RWPE1 (cell line): ENCODE measurements around the gene SPPL2C.

Experiments
- CTCF ChIA-PET: fragments of 350-600 bp; sonication (Branson Sonifier 250); formaldehyde crosslinking; extraction: SDS; loops from one replicate; lab custom pipeline; 2021; lab: Yijun Ruan, JAX
- POLR2A ChIA-PET: fragments of 400-600 bp; formaldehyde crosslinking; extraction: SDS; loops from one replicate; lab custom pipeline; 2020; ENCODE audit warnings: antibody characterized with exemption; ENCODE audit not compliant: low non-redundant PET; lab: Yijun Ruan, JAX
- DNase-seq: peaks from one replicate; pipeline ENCODE4 v3.0.0; 2012; ENCODE audit warnings: low spot score
- H3K27ac ChIP-seq: fragments of 450-650 bp; 2 replicates; pipeline ENCODE4 v1.5.1; 2017
- CTCF ChIP-seq: fragments of 450-650 bp; conservative IDR thresholded peaks from 2 replicates; pipeline ENCODE4 v1.5.1; 2017; ENCODE audit warnings: low read depth, mild to moderate bottlenecking

SPPL2C gene

GRCh38 chr17:45876539-45876938, 31.9 kb downstream of the SPPL2C start:
- H3K27ac ChIP-seq: no peak overlapping the region
- POLR2A ChIA-PET: no interaction called here
- CTCF ChIA-PET: no interaction called here
- DNase-seq: no peak
- TF ChIP-seq CTCF: no peak

GRCh38 chr17:45877467-45877866, 32.8 kb downstream of the SPPL2C start:
- POLR2A ChIA-PET: no interaction called here
- CTCF ChIA-PET: no interaction called here
- H3K27ac ChIP-seq: no peak overlapping the region
- TF ChIP-seq CTCF: no peak
- no peak for DNase-seq

GRCh38 chr17:45883063-45883462, 38.4 kb downstream of the SPPL2C start:
- H3K27ac ChIP-seq: no peak overlapping the region
- POLR2A ChIA-PET: no interaction called here
- CTCF ChIA-PET: no interaction called here
- TF ChIP-seq CTCF: no peak
- DNase-seq: no peak

- ChIA-PET CTCF (interaction anchor here (0.7 kb wide), 1 partner anchor 1451 kb away, joined by 4 read pairs; no protein-coding TSS in a partner anchor), POLR2A (no interaction called here)
- no peak overlapping the region for H3K27ac ChIP-seq
- no peak for TF ChIP-seq CTCF
- no peak for DNase-seq
Observed at GRCh38 chr17:45886852-45887251, 42.2 kb downstream of the SPPL2C start.

GRCh38 chr17:45888392-45888791, 43.7 kb downstream of the SPPL2C start:
- no peak for TF ChIP-seq CTCF
- H3K27ac ChIP-seq: no peak overlapping the region
- DNase-seq: no peak
- CTCF ChIA-PET: no interaction called here
- POLR2A ChIA-PET: no interaction called here

- ChIA-PET CTCF (no interaction called here), POLR2A (no interaction called here)
- DNase-seq: no peak
- no peak overlapping the region for H3K27ac ChIP-seq
- TF ChIP-seq CTCF: no peak
Observed at GRCh38 chr17:45889579-45889978, 44.9 kb downstream of the SPPL2C start.

- POLR2A ChIA-PET: no interaction called here
- no peak for DNase-seq
- H3K27ac ChIP-seq: peak overlapping the region; percentile 39
- no peak for TF ChIP-seq CTCF
- CTCF ChIA-PET: interaction anchor here (0.5 to 1.8 kb wide), 8 partner anchors 44 to 1049 kb away, joined by 3 to 6 read pairs (median 4); no protein-coding TSS in a partner anchor
Observed at GRCh38 chr17:45893725-45894021, 49.0 kb downstream of the SPPL2C start.
